DND-41 (cell line): Measurements from ENCODE around the gene AKAP10.

Experiments
- EZH2 ChIP-seq: IDR thresholded peaks from 3 replicates; pipeline ENCODE4 v1.6.1; 2012; ENCODE audit warnings: borderline replicate concordance, low read depth, mild to moderate bottlenecking, moderate library complexity, low read length, inconsistent platforms; ENCODE audit not compliant: severe bottlenecking
- TF ChIP-seq, protein P1 (sequence below): IDR thresholded peaks from 2 replicates; pipeline ENCODE4 v1.5.1; 2012; ENCODE audit warnings: borderline replicate concordance, low read length, moderate library complexity, mild to moderate bottlenecking; ENCODE audit not compliant: poor library complexity, severe bottlenecking; ENCODE audit errors: extremely low read depth

- TF ChIP-seq, protein P1, sequence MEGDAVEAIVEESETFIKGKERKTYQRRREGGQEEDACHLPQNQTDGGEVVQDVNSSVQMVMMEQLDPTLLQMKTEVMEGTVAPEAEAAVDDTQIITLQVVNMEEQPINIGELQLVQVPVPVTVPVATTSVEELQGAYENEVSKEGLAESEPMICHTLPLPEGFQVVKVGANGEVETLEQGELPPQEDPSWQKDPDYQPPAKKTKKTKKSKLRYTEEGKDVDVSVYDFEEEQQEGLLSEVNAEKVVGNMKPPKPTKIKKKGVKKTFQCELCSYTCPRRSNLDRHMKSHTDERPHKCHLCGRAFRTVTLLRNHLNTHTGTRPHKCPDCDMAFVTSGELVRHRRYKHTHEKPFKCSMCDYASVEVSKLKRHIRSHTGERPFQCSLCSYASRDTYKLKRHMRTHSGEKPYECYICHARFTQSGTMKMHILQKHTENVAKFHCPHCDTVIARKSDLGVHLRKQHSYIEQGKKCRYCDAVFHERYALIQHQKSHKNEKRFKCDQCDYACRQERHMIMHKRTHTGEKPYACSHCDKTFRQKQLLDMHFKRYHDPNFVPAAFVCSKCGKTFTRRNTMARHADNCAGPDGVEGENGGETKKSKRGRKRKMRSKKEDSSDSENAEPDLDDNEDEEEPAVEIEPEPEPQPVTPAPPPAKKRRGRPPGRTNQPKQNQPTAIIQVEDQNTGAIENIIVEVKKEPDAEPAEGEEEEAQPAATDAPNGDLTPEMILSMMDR, result no peak
- no peak for TF ChIP-seq EZH2
Observed at GRCh38 chr17:19873346-19873745, 104.3 kb downstream of the AKAP10 start.
